ENCODE data around the gene ZNF687.
"Not testable (repeated sequence)": the region's sequence is repeated elsewhere in the genome, so short reads cannot be mapped to it uniquely, and the experiment has no call there.

Gene ZNF687

DNA sequence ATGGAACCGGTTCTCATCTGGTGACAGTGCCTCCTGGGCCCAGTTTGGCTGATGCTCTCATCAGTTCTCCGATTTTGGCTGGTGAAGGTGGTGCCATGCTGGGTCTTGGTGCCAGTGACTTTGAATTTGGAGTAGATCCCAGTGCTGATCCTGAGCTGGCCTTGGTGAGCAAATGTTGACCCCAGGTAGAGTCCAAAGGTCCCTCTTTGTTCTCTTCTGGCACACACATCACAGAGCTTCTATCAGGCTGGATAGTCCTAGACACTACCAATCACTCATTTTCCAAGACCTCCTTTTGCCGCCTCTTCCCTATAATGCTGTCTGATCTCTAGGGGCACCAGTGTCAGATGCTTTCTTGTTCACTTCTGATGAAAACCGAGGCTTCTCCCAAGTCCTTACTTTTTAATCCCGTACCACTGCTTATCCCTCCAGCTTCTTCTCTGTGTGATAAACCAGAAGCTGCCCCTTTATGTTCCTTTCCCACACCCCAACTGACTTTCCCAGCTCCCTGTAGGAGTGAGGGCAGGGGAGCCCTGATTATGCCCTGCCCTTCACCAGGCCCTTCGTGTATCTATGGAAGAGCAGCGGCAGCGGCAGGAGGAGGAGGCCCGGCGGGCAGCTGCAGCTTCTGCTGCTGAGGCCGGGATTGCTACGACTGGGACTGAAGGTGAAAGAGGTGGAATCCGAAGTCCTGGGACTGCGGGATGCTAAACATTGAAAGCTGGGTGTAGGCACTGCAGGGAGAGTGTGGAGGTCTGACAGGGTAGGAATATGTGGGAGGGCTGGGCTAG is 16.5 kb upstream of the ZNF687 start:
- no peak for DNase-seq
- peaks cover 81% of the 10 kb centered on the region for H3K36me3 Mint-ChIP-seq (ENCODE audit: low read depth)
- no peaks in the 10 kb centered on the region for H3K27me3 Mint-ChIP-seq
- no peak overlapping the region for H3K4me3 Mint-ChIP-seq
- no peaks in the 10 kb centered on the region for H3K4me1 Mint-ChIP-seq (ENCODE audit: low read depth)
- no peaks in the 10 kb centered on the region for H3K9me3 Mint-ChIP-seq
- peak overlapping the region; percentile 56 for H3K27ac Mint-ChIP-seq

DNA sequence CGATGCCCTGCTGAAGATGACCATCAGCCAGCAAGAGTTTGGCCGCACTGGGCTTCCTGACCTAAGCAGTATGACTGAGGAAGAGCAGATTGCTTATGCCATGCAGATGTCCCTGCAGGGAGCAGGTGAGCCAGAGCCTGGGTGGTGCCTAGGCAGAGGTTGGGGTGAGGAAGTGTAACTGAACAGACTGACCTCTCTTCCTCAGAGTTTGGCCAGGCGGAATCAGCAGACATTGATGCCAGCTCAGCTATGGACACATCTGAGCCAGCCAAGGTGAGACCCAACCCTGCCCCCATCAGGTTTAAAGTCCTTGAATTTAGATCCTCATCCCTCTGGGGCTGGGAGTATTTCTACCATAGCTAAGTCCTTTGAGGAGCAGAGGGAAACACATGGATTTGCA is 15.8 kb upstream of the ZNF687 start:
- H3K27ac Mint-ChIP-seq, result no peak overlapping the region
- H3K4me1 Mint-ChIP-seq (ENCODE audit: low read depth), result no peaks in the 10 kb centered on the region
- H3K4me3 Mint-ChIP-seq, result no peak overlapping the region
- H3K9me3 Mint-ChIP-seq, result no peaks in the 10 kb centered on the region
- DNase-seq, result no peak
- H3K27me3 Mint-ChIP-seq, result no peaks in the 10 kb centered on the region
- peaks cover 85% of the 10 kb centered on the region for H3K36me3 Mint-ChIP-seq (ENCODE audit: low read depth)

DNA sequence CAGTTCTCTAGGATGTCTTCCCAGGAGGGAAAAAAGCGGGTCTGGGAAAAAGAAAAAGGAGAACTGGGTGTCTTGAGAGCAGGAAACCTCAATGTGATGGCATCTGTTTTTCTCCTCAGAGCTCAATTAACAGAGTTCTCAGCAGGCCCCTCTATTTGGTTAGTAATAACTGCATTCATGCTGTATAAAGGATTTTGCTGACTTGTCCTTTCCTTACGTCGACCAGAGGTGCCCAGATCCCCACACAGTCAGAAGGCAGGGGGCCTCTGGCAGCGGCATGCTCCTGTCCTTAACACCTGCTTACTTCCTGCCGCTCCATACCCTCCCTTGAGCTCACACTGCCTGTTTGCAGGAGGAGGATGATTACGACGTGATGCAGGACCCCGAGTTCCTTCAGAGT is 15.3 kb upstream of the ZNF687 start:
- no peak overlapping the region for H3K4me3 Mint-ChIP-seq
- peak overlapping the region; percentile 11 for H3K27ac Mint-ChIP-seq

DNA sequence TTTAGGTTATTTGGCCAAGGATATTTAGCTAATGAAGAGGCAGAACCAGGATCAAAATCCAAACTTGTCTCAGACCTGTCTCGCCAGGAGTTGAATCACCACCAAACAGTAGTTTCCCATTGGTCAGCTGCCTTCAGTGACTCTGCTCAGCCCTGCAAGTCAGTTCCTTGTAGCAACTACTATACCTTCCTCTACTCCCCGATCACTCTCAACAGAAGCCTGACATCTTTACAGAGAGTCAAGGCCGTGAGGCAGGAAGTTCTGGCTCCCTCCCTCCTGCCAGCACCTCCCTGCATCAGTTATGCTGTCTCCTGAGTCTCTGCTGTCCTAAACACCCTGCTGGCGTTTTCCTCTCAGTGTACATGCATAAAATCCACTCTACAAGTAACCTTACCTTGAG is 14.3 kb upstream of the ZNF687 start:
- no peak for DNase-seq
- Mint-ChIP-seq H3K4me1 (ENCODE audit: low read depth) (no peaks in the 10 kb centered on the region), H3K36me3 (ENCODE audit: low read depth) (peaks cover 82% of the 10 kb centered on the region), H3K4me3 (no peak overlapping the region), H3K27me3 (no peaks in the 10 kb centered on the region), H3K27ac (peak overlapping the region; percentile 32), H3K9me3 (no peaks in the 10 kb centered on the region)

More for the DNA sequence above, 15.3 kb upstream of the ZNF687 start:
- Mint-ChIP-seq H3K4me1 (ENCODE audit: low read depth) (no peaks in the 10 kb centered on the region), H3K9me3 (no peaks in the 10 kb centered on the region), H3K27me3 (no peaks in the 10 kb centered on the region), H3K36me3 (ENCODE audit: low read depth) (peaks cover 85% of the 10 kb centered on the region)
- no peak for DNase-seq

DNA sequence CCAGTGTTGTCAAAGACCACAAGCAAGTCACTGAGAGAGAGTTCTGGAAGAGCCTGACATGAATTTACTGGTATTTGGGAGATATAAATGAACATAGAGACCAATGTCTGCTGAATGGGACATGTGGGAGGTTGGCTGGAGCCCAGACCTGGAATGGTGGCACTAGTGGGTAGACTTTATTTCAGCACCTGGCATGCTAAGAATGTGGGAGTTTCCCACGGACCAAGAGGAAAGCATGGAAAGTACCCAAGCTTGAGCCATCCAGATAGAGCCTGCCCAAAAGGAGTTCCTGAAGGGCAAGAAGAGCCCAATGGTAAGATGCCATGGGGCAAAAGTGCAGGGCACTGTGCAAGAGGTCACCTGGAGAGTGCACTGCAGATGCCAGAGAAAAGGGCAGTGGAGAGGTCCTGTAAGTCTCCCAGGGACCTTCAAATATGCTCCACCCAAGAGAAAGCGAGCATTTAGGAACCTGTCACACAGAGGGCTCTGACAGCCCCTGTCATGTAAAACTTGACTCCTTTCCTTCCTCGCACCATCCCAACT is 8.1 kb upstream of the ZNF687 start:
- H3K36me3 Mint-ChIP-seq (ENCODE audit: low read depth), result peaks cover 39% of the 10 kb centered on the region
- no peak overlapping the region for H3K4me3 Mint-ChIP-seq
- no peak for DNase-seq
- no peaks in the 10 kb centered on the region for H3K27me3 Mint-ChIP-seq
- H3K9me3 Mint-ChIP-seq, result no peaks in the 10 kb centered on the region
- H3K4me1 Mint-ChIP-seq (ENCODE audit: low read depth), result peaks cover 18% of the 10 kb centered on the region
- peak overlapping the region; percentile 8 for H3K27ac Mint-ChIP-seq

DNA sequence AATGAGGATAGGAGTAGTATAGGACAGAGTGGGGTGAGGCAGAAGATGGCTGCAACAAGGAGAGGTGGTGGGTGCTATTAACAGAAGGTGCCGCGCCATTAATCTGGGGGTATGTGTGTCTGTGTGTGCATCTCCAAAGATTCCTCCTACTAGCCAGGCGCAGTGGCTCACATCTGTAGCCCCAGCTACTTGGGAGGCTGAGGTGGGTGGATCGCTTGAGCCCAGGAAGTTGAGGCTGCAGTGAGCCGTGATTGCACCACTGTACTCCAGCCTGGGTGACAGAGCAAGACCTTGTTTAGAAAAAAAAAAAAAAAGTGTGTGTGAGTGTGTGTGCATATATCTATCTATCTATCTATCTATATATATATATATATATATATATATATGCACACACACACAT is 6.8 kb upstream of the ZNF687 start:
- peaks cover 21% of the 10 kb centered on the region for H3K4me1 Mint-ChIP-seq (ENCODE audit: low read depth)
- not testable (repeated sequence) for H3K9me3 Mint-ChIP-seq, DNase-seq, H3K27ac Mint-ChIP-seq, H3K4me3 Mint-ChIP-seq, H3K27me3 Mint-ChIP-seq
- peaks cover 32% of the 10 kb centered on the region for H3K36me3 Mint-ChIP-seq (ENCODE audit: low read depth)

- H3K27me3 Mint-ChIP-seq, result no peaks in the 10 kb centered on the region
- DNase-seq, result no peak
- peaks cover 28% of the 10 kb centered on the region for H3K4me1 Mint-ChIP-seq (ENCODE audit: low read depth)
- H3K9me3 Mint-ChIP-seq, result no peaks in the 10 kb centered on the region
- H3K4me3 Mint-ChIP-seq, result peak overlapping the region; percentile 1
- peak overlapping the region; percentile 77 for H3K27ac Mint-ChIP-seq
- peaks cover 23% of the 10 kb centered on the region for H3K36me3 Mint-ChIP-seq (ENCODE audit: low read depth)
Observed at GRCh38 chr1:151277249-151277648, 4.8 kb upstream of the ZNF687 start.

GRCh38 chr1:151281225-151281968 is 702 bp upstream of the ZNF687 start:
- H3K4me1 Mint-ChIP-seq (ENCODE audit: low read depth), result peaks cover 46% of the 10 kb centered on the region
- H3K27me3 Mint-ChIP-seq, result no peaks in the 10 kb centered on the region
- H3K36me3 Mint-ChIP-seq (ENCODE audit: low read depth), result peaks cover 38% of the 10 kb centered on the region
- peak overlapping the region; percentile 99 for H3K27ac Mint-ChIP-seq
- no peaks in the 10 kb centered on the region for H3K9me3 Mint-ChIP-seq
- peak overlapping the region; percentile 96 for H3K4me3 Mint-ChIP-seq
- peak; percentile 99 for DNase-seq

GRCh38 chr1:151282883-151283725 is 1.0 kb downstream of the ZNF687 start:
- DNase-seq, result peak; percentile 58
- Mint-ChIP-seq H3K27me3 (no peaks in the 10 kb centered on the region), H3K9me3 (no peaks in the 10 kb centered on the region), H3K36me3 (ENCODE audit: low read depth) (peaks cover 55% of the 10 kb centered on the region), H3K4me3 (peak overlapping the region; percentile 96), H3K4me1 (ENCODE audit: low read depth) (peaks cover 31% of the 10 kb centered on the region), H3K27ac (peak overlapping the region; percentile 93)

DNA sequence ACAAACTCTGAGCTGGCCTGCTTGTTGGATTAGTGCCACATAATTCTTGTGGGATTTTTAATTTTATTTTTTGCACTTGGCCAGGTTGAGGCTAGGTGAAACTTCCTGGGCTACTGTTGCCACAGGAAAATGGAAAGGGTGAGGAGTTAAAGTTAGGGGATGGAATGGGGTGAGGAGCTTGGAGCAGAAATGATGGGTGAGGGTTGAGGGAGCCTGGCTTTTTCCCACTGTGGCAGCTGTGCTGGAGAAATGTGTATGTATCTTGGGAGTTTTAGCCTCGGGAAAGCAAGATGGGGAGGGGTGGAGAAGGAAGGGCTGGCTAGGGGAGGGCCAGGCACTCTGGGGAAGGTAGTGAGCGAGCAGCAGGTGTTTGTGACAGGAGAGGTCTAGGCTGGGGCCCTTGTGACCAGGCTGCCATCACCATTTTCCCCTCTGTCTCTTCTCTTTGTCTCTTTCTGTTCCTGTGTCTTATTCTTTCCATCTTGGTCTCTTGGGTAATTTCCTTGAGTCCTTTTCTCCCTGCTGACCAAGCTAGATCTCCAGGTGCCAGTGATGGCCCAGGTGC is 2.0 kb downstream of the ZNF687 start:
- Mint-ChIP-seq H3K4me3 (peak overlapping the region; percentile 96), H3K36me3 (ENCODE audit: low read depth) (peaks cover 65% of the 10 kb centered on the region), H3K9me3 (no peaks in the 10 kb centered on the region), H3K27me3 (no peaks in the 10 kb centered on the region), H3K4me1 (ENCODE audit: low read depth) (peaks cover 35% of the 10 kb centered on the region), H3K27ac (peak overlapping the region; percentile 93)
- no peak for DNase-seq

DNA sequence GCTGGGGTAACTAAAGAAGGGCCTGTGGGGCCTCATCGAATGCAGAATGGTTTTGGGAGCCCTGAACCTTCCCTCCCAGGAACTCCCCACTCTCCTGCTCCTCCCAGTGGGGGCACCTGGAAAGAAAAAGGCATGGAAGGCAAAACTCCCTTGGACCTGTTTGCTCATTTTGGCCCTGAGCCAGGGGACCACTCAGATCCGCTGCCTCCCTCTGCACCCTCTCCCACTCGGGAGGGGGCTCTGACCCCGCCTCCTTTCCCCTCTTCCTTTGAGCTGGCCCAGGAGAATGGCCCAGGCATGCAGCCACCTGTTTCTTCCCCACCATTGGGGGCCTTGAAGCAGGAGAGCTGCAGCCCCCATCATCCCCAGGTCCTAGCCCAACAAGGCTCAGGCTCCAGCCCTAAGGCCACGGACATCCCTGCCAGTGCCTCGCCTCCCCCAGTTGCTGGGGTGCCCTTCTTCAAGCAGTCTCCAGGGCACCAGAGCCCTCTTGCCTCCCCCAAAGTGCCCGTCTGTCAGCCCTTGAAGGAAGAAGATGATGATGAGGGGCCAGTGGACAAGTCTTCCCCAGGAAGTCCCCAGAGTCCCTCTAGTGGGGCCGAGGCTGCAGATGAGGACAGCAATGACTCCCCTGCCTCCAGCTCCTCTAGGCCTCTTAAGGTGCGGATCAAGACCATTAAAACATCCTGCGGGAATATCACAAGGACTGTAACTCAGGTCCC is 4.7 kb downstream of the ZNF687 start:
- no peak for DNase-seq
- Mint-ChIP-seq H3K36me3 (ENCODE audit: low read depth) (peaks cover 83% of the 10 kb centered on the region), H3K4me3 (no peak overlapping the region), H3K27ac (peak overlapping the region; percentile 69), H3K9me3 (no peaks in the 10 kb centered on the region), H3K4me1 (ENCODE audit: low read depth) (peaks cover 32% of the 10 kb centered on the region), H3K27me3 (no peaks in the 10 kb centered on the region)

GRCh38 chr1:151287341-151287699 is 5.2 kb downstream of the ZNF687 start:
- Mint-ChIP-seq H3K27ac (peak overlapping the region; percentile 69), H3K4me3 (no peak overlapping the region), H3K27me3 (no peaks in the 10 kb centered on the region), H3K4me1 (ENCODE audit: low read depth) (peaks cover 32% of the 10 kb centered on the region), H3K36me3 (ENCODE audit: low read depth) (peaks cover 88% of the 10 kb centered on the region), H3K9me3 (no peaks in the 10 kb centered on the region)
- no peak for DNase-seq

- H3K36me3 Mint-ChIP-seq (ENCODE audit: low read depth), result peaks cover 91% of the 10 kb centered on the region
- H3K4me3 Mint-ChIP-seq, result no peak overlapping the region
- H3K9me3 Mint-ChIP-seq, result no peaks in the 10 kb centered on the region
- H3K27me3 Mint-ChIP-seq, result no peaks in the 10 kb centered on the region
- no peak for DNase-seq
- H3K27ac Mint-ChIP-seq, result peak overlapping the region; percentile 62
- peaks cover 32% of the 10 kb centered on the region for H3K4me1 Mint-ChIP-seq (ENCODE audit: low read depth)
Observed at GRCh38 chr1:151287767-151288500, 5.8 kb downstream of the ZNF687 start.

All from activated T-cell treated with anti-CD3 and anti-CD28 coated beads, Interleukin-2, amount 50 U/mL, for 24 hours (primary cell).